T-cell (primary cell): ENCODE measurements around the gene SAMD4A. TPM values are rescaled to one million over a fixed set of nuclear protein-coding genes. Genes with fewer than 3 reads are reported as not detected.

Experiments used
- ATAC-seq, 4 experiments: fragments of 200-7000 bp in 3 of 4; fragments of 150-1000 bp in 1 of 4; cut with Tn5 transposase; replicated peaks in 1 of 4; 1 replicate in 3 of 4; 2 replicates in 1 of 4; pipeline ENCODE4 v1.10.0; 2021; ENCODE audit warnings: moderate library complexity in 3 of 4, mild to moderate bottlenecking in 2 of 4, moderate number of reproducible peaks in 1 of 4
- CTCF ChIA-PET, 2 donors: fragments of 300-600 bp; sonication (Branson Sonifier 250); formaldehyde crosslinking; loops; one replicate each; lab custom pipeline; 2022; ENCODE audit warnings: antibody characterized with exemption in 2 of 2; lab: Charles Lee
- POLR2A ChIA-PET, 2 donors: fragments of 300-600 bp; sonication (Branson Sonifier 250); formaldehyde crosslinking; loops; one replicate each; lab custom pipeline; 2022; ENCODE audit warnings: antibody characterized with exemption in 2 of 2; lab: Charles Lee
- DNase-seq, 35 experiments: peaks; one replicate each; pipeline versions ENCODE4 v3.0.0 to v3.0.0-alpha.2; 2013 to 2023
- H3K27ac ChIP-seq: one replicate; pipeline ENCODE4 v1.5.1; 2013; ENCODE audit warnings: low read length
- H3K27me3 ChIP-seq, 2 experiments: replicated peaks in 1 of 2; 1 replicate in 1 of 2; 2 replicates in 1 of 2; pipeline versions ENCODE4 v1.6.1 to v1.7.0; 2013; ENCODE audit warnings: low read length in 1 of 2, mixed read lengths in 1 of 2; ENCODE audit not compliant: control insufficient read depth in 2 of 2, insufficient read depth in 2 of 2; ENCODE audit errors: extremely low read depth in 1 of 2
- H3K36me3 ChIP-seq, 2 donors: 1 replicate in 1 of 2; 2 replicates in 1 of 2; pipeline versions ENCODE4 v1.6.1 to v1.7.0; 2013; ENCODE audit warnings: low read length in 1 of 2; ENCODE audit not compliant: control insufficient read depth in 2 of 2, insufficient read depth in 1 of 2; ENCODE audit errors: extremely low read depth in 1 of 2
- H3K4me1 ChIP-seq, 2 experiments: 1 replicate in 1 of 2; 2 replicates in 1 of 2; pipeline versions ENCODE4 v1.6.1 to v1.7.0; 2013; ENCODE audit warnings: low read length in 2 of 2, mixed read lengths in 1 of 2; ENCODE audit not compliant: insufficient read depth in 2 of 2, control insufficient read depth in 1 of 2; ENCODE audit errors: extremely low read depth in 1 of 2
- H3K4me3 ChIP-seq, 2 donors: 1 replicate in 1 of 2; 2 replicates in 1 of 2; pipeline versions ENCODE4 v1.5.1 to v1.7.0; 2013; ENCODE audit warnings: mild to moderate bottlenecking in 2 of 2, low read length in 1 of 2, moderate library complexity in 1 of 2; ENCODE audit not compliant: control insufficient read depth in 1 of 2; ENCODE audit errors: extremely low read depth in 1 of 2
- H3K9me3 ChIP-seq: 2 replicates; pipeline ENCODE4 v1.7.0; 2013
- H3K27ac Mint-ChIP-seq, 2 donors: one replicate each; pipeline ENCODE4 v1.8.0; 2020 to 2021; ENCODE audit warnings: mild to moderate bottlenecking in 2 of 2, mixed read lengths in 2 of 2
- H3K27me3 Mint-ChIP-seq, 2 donors: one replicate each; pipeline ENCODE4 v1.8.0; 2021 to 2022; ENCODE audit warnings: mixed read lengths in 2 of 2
- H3K36me3 Mint-ChIP-seq: one replicate; pipeline ENCODE4 v1.8.0; 2021; ENCODE audit warnings: mixed read lengths
- H3K4me1 Mint-ChIP-seq, 3 donors: one replicate each; pipeline ENCODE4 v1.8.0; 2020 to 2022; ENCODE audit warnings: mixed read lengths in 3 of 3, mild to moderate bottlenecking in 1 of 3
- H3K4me3 Mint-ChIP-seq, 3 donors: one replicate each; pipeline ENCODE4 v1.8.0; 2020 to 2022; ENCODE audit warnings: mild to moderate bottlenecking in 3 of 3, mixed read lengths in 3 of 3, moderate library complexity in 3 of 3
- H3K9me3 Mint-ChIP-seq, 3 donors: one replicate each; pipeline ENCODE4 v1.8.0; 2020 to 2022; ENCODE audit warnings: mixed read lengths in 3 of 3
- WGBS: methylation state at CpG from one replicate; pipeline ENCODE4 v1.1.5; 2013; ENCODE audit warnings: missing lambda C conversion rate; ENCODE audit not compliant: insufficient coverage; 5-methylcytosine and 5-hydroxymethylcytosine counted together
- total RNA-seq, 35 experiments: library from RNA in 6 of 35; stranded (reverse) in 6 of 35; fragments of 120-200 nt in 1 of 35; gene quantifications; one replicate each; pipeline versions ENCODE4 v1.2.1 to v1.2.4 and lab custom pipeline; 2013 to 2026

SAMD4A gene
- total RNA-seq, 5 donors from 2014 or later (not counting 1 experiment from before 2014, with no cell fraction given), result 1.2 to 3.9 (median 1.3) TPM

- Mint-ChIP-seq H3K4me1 (peaks cover 13 to 26% (median 22%) of the 10 kb centered on the region in 3 donors), H3K27ac (no peak overlapping the region), H3K4me3 (no peak overlapping the region), H3K9me3 (peaks cover 0 to 4% (median 0%) of the 10 kb centered on the region in 3 donors), H3K27me3 (peaks cover 2 to 7% of the 10 kb centered on the region in 2 donors), H3K36me3 (no peaks in the 10 kb centered on the region)
- no peaks in the 10 kb centered on the region for H3K27me3 ChIP-seq
- no peaks in the 10 kb centered on the region for H3K36me3 ChIP-seq
- CTCF ChIA-PET, result interaction anchor here (0.6 kb wide), 2 partner anchors 101 to 148 kb away, joined by 3 read pairs; no protein-coding TSS in a partner anchor
- 0% methylated on average over 1 of the region's 5 CpGs for WGBS
- POLR2A ChIA-PET, result interaction anchor here in 1 of 2 donors (0.6 kb wide), 1 partner anchor 184 kb away, joined by 3 read pairs; no protein-coding TSS in a partner anchor
- H3K9me3 ChIP-seq, result no peaks in the 10 kb centered on the region
- no peak overlapping the region for H3K4me3 ChIP-seq
- DNase-seq (peak in 1 of 35 experiments; percentile 7), ATAC-seq (peak in 2 of 4 experiments; percentile 29 to 60)
- peaks cover 3 to 10% of the 10 kb centered on the region in 2 experiments for H3K4me1 ChIP-seq
- no peak overlapping the region for H3K27ac ChIP-seq
Observed at GRCh38 chr14:54711812-54712464, 145.0 kb downstream of the SAMD4A start.

- WGBS, result 57% methylated on average over 3 of the region's 5 CpGs
- no peak for ATAC-seq
- no peaks in the 10 kb centered on the region for H3K9me3 ChIP-seq
- peaks cover 0 to 3% of the 10 kb centered on the region in 2 experiments for H3K27me3 ChIP-seq
- peaks cover 13 to 26% (median 22%) of the 10 kb centered on the region in 3 donors for H3K4me1 Mint-ChIP-seq
- peaks cover 3 to 10% of the 10 kb centered on the region in 2 experiments for H3K4me1 ChIP-seq
- no peak overlapping the region for H3K4me3 Mint-ChIP-seq
- H3K27ac ChIP-seq, result no peak overlapping the region
- H3K4me3 ChIP-seq, result no peak overlapping the region
- ChIA-PET POLR2A (interaction anchor here in 1 of 2 donors (0.6 kb wide), 1 partner anchor 185 kb away, joined by 3 read pairs; no protein-coding TSS in a partner anchor), CTCF (interaction anchor here in 1 of 2 donors (0.6 kb wide), 1 partner anchor 148 kb away, joined by 3 read pairs; no protein-coding TSS in a partner anchor)
- H3K36me3 ChIP-seq, result no peaks in the 10 kb centered on the region
- H3K27ac Mint-ChIP-seq, result no peak overlapping the region
- peaks cover 2 to 7% of the 10 kb centered on the region in 2 donors for H3K27me3 Mint-ChIP-seq
- DNase-seq, result no peak
- H3K9me3 Mint-ChIP-seq, result peaks cover 0 to 4% (median 0%) of the 10 kb centered on the region in 3 donors
- no peaks in the 10 kb centered on the region for H3K36me3 Mint-ChIP-seq
Observed at GRCh38 chr14:54712465-54713200, 145.7 kb downstream of the SAMD4A start.

DNA sequence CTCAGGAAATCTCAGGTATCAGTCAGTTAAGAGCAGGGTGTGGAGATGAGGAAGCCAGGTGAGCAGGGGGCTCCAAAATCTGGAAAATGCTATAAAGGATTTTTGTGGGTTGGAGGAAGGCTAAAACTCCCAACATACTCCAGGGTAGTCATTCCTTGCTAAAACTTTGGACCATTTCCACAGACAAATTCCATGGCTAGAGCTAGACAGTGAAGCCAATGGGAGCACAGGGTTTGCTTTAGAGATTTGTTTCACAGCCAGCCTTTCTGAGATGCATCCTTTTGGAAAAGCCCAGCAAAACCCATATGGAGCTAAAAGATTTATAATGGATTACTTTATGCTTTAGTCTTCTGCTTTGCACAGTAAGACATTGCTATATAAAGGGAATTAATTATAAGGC lies 146.5 kb downstream of the SAMD4A start:
- no peaks in the 10 kb centered on the region for H3K36me3 Mint-ChIP-seq
- ATAC-seq, result no peak
- Histone ChIP-seq H3K9me3 (no peaks in the 10 kb centered on the region), H3K36me3 (no peaks in the 10 kb centered on the region), H3K27ac (no peak overlapping the region), H3K4me3 (no peak overlapping the region), H3K27me3 (peaks cover 0 to 3% of the 10 kb centered on the region in 2 experiments), H3K4me1 (peaks cover 3 to 10% of the 10 kb centered on the region in 2 experiments)
- ChIA-PET POLR2A (no interaction called here), CTCF (interaction anchor here in 1 of 2 donors (0.8 kb wide), 1 partner anchor 10 kb away, joined by 3 read pairs; no protein-coding TSS in a partner anchor)
- no peak overlapping the region for H3K4me3 Mint-ChIP-seq
- H3K9me3 Mint-ChIP-seq, result peaks cover 0 to 4% (median 0%) of the 10 kb centered on the region in 3 donors
- H3K27ac Mint-ChIP-seq, result no peak overlapping the region
- peaks cover 2 to 11% of the 10 kb centered on the region in 2 donors for H3K27me3 Mint-ChIP-seq
- H3K4me1 Mint-ChIP-seq, result peaks cover 13 to 26% (median 22%) of the 10 kb centered on the region in 3 donors
- no peak for DNase-seq

GRCh38 chr14:54715239-54715638 lies 148.3 kb downstream of the SAMD4A start:
- no peak overlapping the region for H3K27ac ChIP-seq
- H3K36me3 ChIP-seq, result no peaks in the 10 kb centered on the region
- no peaks in the 10 kb centered on the region for H3K9me3 ChIP-seq
- WGBS, result no CpG with 5 or more reads among the region's 4 CpGs
- Mint-ChIP-seq H3K9me3 (peaks cover 0 to 4% (median 4%) of the 10 kb centered on the region in 3 donors), H3K4me1 (peaks cover 13 to 20% (median 18%) of the 10 kb centered on the region in 3 donors), H3K4me3 (no peak overlapping the region), H3K36me3 (no peaks in the 10 kb centered on the region), H3K27ac (no peak overlapping the region), H3K27me3 (peaks cover 2 to 18% of the 10 kb centered on the region in 2 donors)
- ATAC-seq, result no peak
- no peak overlapping the region for H3K4me3 ChIP-seq
- H3K4me1 ChIP-seq, result peaks cover 3 to 10% of the 10 kb centered on the region in 2 experiments
- CTCF ChIA-PET, result no interaction called here
- peaks cover 0 to 3% of the 10 kb centered on the region in 2 experiments for H3K27me3 ChIP-seq
- POLR2A ChIA-PET, result no interaction called here
- DNase-seq, result no peak

DNA sequence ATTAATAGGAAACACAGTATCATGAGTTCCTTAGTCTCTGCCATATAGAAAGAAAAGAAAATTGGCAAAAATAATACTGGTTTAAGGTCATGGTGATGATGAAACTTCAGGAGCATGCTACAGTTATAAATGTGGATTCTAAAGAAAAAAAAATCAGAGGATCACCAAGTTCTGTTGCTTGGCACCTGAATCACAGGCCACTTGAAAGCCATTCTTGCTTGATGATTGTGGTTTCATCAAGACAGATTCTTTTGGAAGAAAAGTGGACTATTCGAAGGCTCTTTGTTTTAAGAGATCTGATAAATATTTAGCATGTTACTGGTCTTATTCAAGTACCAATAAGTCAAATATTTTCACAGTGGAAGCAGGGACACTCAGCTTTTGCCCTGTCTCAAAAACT lies 148.9 kb downstream of the SAMD4A start:
- ATAC-seq, result no peak
- no peak overlapping the region for H3K27ac Mint-ChIP-seq
- no peak for DNase-seq
- Histone ChIP-seq H3K4me1 (peaks cover 3 to 10% of the 10 kb centered on the region in 2 experiments), H3K4me3 (no peak overlapping the region), H3K36me3 (no peaks in the 10 kb centered on the region), H3K27ac (no peak overlapping the region), H3K9me3 (no peaks in the 10 kb centered on the region), H3K27me3 (peaks cover 0 to 3% of the 10 kb centered on the region in 2 experiments)
- H3K4me1 Mint-ChIP-seq, result peaks cover 13 to 21% (median 18%) of the 10 kb centered on the region in 3 donors
- peaks cover 2 to 18% of the 10 kb centered on the region in 2 donors for H3K27me3 Mint-ChIP-seq
- ChIA-PET POLR2A (no interaction called here), CTCF (no interaction called here)
- no peak overlapping the region for H3K4me3 Mint-ChIP-seq
- peaks cover 0 to 4% (median 4%) of the 10 kb centered on the region in 3 donors for H3K9me3 Mint-ChIP-seq
- H3K36me3 Mint-ChIP-seq, result no peaks in the 10 kb centered on the region
- no CpG with 5 or more reads among the region's 1 CpG for WGBS

- H3K4me1 ChIP-seq, result peaks cover 3 to 7% of the 10 kb centered on the region in 2 experiments
- 100% methylated on average over 3 of the region's 3 CpGs for WGBS
Observed at GRCh38 chr14:54716862-54717261, 149.9 kb downstream of the SAMD4A start.

More at GRCh38 chr14:54716862-54717261, 149.9 kb downstream of the SAMD4A start:
- H3K9me3 Mint-ChIP-seq, result peaks cover 0 to 4% (median 0%) of the 10 kb centered on the region in 3 donors
- no peak overlapping the region for H3K4me3 Mint-ChIP-seq
- peaks cover 0 to 3% of the 10 kb centered on the region in 2 experiments for H3K27me3 ChIP-seq
- H3K36me3 Mint-ChIP-seq, result no peaks in the 10 kb centered on the region
- ATAC-seq (no peak), DNase-seq (no peak)
- no peak overlapping the region for H3K27ac Mint-ChIP-seq
- no peaks in the 10 kb centered on the region for H3K9me3 ChIP-seq
- ChIA-PET POLR2A (interaction anchor here in 1 of 2 donors (0.6 to 0.7 kb wide), 2 partner anchors 194 to 391 kb away, joined by 3 read pairs; no protein-coding TSS in a partner anchor), CTCF (interaction anchor here in 1 of 2 donors (0.5 kb wide), 1 partner anchor 443 kb away, joined by 3 read pairs; no protein-coding TSS in a partner anchor)
- H3K27me3 Mint-ChIP-seq, result peaks cover 2 to 18% of the 10 kb centered on the region in 2 donors
- H3K27ac ChIP-seq, result no peak overlapping the region
- no peaks in the 10 kb centered on the region for H3K36me3 ChIP-seq
- peaks cover 10 to 20% (median 10%) of the 10 kb centered on the region in 3 donors for H3K4me1 Mint-ChIP-seq
- no peak overlapping the region for H3K4me3 ChIP-seq
